GM19239 (cell line): ENCODE data around the gene NXPH2.

ENCODE experiments used
- DNase-seq: peaks from one replicate; pipeline ENCODE4 v3.0.0; 2011; ENCODE audit warnings: low spot score; ENCODE audit not compliant: insufficient read length
- FAIRE-seq: peaks from 2 replicates; lab custom pipeline; 2011; peaks lifted over from hg19 to GRCh38; lab: Jason Lieb, UNC

The NXPH2 gene

DNA sequence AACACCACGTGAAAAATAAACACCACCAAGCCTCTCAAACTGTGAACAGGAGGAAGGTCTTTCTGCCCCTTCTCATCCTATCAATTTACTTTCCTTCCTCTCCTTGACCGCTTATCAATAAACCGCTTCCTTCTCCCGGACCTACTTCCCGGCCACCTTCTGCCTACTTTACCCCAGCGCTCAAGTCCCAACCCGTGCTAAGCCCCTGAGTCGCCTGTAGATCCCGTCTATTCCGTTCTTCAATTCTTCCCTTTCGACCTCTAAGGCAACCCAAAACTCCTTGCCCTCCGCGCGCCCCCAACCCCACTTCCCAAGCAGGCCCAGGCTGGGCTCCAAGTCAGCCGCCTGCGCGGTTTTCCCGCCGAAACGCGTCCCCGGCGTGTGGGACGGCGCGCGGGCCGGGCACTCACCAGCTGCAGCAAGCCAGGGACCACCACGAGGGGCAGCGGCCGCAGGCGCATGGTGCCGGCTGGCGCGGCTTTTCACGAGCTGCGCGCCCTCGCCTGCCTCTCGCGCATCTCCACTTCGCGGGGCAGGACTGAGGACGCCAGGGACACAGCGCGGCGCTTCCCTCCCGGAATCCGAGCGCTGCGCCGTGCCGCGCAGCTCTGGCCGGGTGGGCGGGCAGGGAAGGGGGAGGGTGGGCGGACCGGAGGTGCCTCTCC is at the start of gene NXPH2:
Gene NXPH2, minus strand, starts transcription at position 610 of the 665 bp plus-strand sequence. Its CDS starts 149 bp downstream, at position 461.
- no peak for FAIRE-seq
- no peak for DNase-seq

DNA sequence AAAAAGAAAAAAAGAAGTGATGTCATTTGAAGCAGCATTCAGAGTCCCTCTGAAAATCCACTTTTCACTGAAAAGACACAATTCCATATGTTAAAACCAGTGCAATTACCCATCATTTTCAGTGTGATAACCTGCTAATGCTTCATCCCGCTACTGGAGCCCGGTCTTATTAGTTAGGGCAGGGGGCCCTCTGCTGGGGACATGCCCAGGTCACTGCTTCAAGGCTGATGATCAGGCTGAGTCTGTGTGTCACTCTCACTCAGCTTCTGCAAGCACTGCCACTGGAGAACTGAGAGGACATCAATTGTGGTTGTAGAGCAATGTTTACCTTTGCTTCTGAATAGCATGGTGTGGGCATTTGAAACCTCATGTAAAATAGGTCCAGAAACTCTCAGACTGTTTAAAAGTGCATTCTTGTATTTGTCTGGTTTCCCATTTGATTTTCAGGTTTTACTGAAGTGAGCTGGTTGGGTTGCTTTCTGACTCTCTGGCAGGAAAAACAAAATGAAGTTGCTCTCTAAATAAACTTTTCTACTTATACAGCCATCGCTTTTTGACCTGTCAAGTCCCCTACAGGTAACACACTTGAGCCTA is 49.2 kb upstream of the NXPH2 start:
- no peak for DNase-seq

DNA sequence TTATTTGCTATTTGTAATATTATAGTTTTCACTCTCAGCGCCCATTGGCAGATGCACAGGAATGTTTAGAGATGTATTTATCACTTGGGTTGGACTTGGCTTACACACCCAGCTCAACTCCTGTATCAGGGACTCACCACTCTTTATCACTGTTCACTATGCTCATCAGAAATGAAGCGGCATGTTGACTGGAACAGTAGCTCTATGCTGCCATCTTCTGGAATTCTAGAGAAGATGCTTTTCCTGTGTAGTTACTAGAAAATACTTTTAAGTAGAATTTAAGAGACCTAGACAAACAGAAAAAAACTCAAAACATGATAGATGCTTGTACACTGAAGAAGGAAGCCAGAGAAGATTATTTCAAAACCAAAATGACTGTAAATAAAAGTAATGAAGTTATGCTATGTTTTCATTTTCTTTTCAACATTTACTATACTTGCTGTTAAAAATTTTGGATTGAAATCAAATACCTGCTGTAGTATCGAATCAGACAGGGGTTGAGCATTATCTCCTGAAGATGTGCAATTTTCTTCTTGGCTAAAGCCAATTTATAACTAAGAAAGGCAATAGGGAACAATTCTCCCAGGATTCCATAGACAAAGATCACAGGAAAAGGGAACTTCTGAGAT is 47.4 kb upstream of the NXPH2 start:
- FAIRE-seq = peak; percentile 66
- DNase-seq = peak; percentile 9

More for the DNA sequence above, 49.2 kb upstream of the NXPH2 start:
- FAIRE-seq = peak; percentile 40

DNA sequence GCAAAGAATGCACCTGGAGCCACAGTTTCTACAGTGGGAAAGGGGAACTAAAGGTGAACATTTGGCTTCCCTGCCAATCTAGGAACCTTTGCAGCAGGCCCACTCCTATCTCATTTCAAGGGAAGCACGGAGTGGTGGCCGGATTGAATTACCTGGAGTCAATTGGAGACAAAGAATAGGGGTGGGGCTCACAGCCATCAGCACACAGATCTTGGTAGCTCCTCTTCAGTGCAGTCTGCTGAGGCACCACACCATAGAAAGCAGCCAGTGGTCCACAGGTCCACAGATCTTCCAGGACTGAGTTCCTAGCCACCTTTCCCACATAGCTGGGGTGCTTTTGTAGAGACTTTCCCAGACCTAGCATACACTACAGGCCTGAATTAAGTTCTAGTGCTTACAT is 43.5 kb upstream of the NXPH2 start:
- FAIRE-seq (no peak), DNase-seq (no peak)

DNA sequence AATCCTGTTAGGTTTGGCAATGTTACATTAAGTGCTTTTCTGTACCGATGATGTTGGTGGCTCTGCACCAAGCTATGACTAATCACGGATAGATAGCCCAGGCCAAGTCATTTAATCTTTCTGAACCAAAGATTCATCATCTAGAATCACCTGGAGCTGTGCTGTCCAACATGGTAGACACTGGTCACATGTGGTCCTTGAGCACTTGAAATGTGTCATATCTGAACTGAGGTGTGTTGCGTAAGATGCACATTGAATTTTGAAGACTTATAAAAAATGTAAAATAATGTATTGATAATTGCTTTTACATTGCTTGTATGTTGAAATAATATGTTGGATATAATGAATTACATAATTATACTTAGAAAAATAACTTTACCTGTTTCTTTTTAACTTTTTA is 39.8 kb upstream of the NXPH2 start:
- no peak for DNase-seq
- no peak for FAIRE-seq

DNA sequence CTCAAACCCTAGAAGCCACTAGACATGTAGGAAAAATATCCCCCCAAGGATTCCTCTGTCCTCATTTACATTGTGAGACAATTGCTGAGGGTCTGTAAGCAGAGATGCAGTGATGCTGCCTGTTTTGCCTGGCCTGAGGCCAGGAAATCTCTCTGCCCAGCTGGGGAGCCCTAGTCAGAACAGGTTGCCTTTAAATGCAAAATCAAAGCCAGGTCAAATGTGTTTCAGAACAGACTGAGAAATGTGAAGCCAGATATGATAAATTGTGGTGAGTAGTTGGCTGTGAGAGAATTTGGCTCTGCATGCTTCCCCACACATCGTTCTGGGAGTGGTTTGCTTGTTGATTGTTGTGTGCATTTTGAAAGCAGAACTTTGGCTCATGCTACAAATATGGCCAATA is 38.4 kb upstream of the NXPH2 start:
- DNase-seq (no peak), FAIRE-seq (no peak)

DNA sequence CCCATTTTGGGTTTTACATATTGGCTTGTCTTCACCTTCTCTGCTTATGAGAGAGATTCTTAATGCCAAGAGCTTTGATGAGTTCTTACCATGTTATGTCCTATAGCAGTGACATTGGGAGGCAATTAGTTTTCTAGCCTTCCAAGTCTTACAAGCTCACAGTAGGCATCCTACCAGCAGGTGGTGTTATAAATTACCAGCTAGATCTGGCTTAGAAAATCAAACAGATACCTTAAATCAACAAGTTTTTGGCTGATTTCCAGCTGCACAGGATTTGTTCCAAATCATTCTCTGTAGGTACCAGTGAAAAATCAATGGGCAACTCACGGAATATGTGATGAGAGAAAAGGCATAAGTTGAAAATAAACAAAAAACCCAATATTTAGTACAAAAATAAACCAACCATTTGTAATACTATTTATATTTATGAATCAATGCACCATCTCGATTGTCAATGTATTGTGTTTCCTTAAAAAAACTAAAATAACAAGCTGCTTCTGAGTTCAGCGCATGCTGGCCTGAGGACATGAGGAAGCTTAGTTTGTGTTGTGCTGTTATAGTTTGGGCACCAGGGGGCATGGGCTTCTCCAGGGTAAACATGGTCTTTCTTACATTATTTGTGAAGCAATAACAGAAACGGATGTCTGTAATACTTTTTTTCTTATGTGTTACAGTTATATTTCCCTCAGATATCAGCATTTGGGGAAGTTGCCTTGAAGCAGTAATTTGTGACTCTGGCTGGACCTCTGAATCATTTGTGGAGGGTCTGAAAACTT is 34.1 kb upstream of the NXPH2 start:
- no peak for FAIRE-seq

DNA sequence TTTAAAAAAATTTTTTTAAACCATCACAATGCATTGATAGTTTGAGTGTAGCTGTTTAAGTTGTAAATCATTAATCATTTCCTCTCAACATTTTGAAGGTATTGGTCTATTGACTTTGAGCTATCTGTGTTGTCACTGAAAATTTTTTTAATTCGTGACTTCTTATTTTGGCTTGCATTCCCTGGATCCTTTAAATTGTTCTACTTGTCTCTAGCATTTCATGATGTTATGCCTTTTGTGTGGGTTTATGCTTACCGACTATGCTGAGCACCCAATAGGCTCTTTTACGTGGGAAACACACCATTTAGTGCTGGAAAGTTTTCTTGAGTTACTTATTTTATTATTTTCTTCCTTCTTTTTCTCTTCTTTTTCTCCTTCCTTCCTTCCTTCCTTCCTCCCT is 31.2 kb upstream of the NXPH2 start:
- DNase-seq = no peak
- FAIRE-seq = no peak

More for the DNA sequence above, 34.1 kb upstream of the NXPH2 start:
- DNase-seq = no peak

DNA sequence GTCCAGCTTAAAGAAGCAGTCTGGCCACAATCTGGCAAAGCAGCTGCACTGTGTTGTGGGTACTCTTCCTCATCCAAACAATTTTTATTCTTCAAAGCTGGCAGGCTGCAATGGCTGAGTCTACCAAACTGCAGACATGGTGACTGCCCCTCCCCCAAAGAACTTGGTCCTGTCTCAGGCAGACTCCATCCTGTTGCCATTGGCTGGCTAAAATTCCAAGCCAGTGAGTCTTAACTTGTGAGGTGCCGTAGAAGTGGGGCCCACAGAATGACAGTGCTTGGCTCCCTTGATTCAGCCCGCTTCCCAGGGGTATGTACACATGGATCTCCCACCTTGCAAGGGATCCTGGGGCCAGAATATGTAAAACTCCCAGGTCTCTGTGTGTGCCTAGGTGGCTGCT is 14.5 kb upstream of the NXPH2 start:
- DNase-seq (no peak), FAIRE-seq (no peak)

DNA sequence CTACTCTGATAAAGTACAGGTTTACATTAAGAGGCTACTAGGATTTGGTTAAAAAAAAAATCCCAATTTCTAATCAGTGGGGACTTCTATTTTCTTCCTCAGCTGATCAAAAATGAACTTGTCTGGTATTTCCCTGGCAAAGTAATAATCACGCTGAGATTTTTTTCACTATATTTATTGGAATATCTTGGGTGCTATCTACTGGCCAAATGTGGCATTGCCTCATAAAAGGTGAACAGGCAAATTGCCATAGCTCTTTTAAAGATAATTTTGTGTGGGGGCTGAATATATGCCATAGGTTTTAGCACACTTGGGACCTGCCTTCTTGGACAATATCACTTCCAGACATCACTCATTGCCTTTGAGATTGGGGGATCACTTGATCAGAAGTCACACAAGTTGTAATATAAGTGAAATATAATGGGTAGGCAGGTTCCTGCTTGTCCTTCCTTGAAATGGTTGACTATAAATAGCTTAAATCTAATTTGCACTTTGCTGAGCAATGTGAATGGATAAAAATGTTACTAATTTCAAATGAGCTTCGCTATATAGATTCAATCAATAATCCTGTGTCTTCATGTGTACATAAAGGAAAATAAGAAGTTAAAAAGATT is 7.0 kb upstream of the NXPH2 start:
- FAIRE-seq (peak; percentile 71), DNase-seq (no peak)

DNA sequence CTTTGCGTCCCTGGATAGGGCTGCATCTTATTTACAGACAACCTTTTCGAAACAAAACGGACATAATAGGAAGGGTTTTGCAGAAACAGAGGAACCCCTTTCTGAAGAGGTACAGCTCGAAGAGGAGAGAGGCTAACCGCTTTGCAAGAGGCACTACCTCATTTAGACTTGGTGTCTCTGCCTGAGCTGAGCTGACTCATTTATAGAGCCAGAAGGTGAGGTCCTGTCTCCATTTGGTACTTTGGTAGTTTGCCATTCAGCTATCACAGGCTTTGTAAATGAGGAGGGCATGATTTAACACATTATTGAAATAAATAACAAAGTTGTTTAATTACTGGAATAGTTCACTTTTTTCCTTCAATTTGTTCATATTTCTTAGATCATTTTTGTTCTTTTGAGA is 2.2 kb upstream of the NXPH2 start:
- FAIRE-seq = no peak
- no peak for DNase-seq

DNA sequence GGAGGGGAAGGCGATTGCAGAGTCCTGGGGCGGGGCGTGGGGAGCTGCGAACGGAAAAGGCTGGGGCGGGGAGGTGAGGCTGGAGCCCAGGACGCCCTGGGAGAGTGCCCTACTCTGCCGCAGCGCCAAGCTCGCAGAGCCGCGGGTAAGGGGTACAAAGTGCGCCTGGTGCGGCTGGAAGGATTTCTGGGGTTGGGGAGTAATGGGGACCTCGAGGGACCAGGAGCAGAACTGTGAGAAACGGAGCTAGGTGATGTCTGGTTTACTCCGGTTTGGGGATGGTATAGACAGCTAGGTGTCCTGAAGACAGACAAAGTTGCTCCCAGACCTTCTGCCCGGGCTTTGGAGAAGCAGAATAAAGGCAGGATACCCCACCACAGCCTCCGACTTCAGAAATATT is 718 bp upstream of the NXPH2 start:
- no peak for FAIRE-seq
- no peak for DNase-seq

DNA sequence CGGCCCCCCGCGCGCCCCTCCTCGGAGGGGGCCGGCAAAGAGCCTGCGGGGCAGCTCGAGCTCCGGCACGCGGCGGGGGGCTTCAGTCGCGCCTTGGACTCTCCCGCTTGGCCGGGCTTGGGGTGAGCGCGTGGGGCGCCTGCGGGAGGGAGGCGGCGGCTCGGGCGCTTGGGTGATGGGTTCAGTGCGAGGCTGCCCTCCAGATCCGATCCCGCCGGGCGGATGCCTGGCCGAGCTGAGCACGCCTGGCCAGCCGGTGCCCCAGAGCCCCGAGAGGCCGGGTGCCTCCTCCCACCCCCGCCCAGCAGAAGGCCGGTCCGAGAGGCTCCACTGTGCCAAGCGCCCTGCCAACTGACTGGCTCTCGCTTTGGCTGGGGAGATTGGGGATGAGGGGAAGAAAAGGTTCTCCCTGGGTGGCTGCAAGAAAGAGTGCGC is 273 bp upstream of the NXPH2 start:
- no peak for FAIRE-seq
- no peak for DNase-seq

DNA sequence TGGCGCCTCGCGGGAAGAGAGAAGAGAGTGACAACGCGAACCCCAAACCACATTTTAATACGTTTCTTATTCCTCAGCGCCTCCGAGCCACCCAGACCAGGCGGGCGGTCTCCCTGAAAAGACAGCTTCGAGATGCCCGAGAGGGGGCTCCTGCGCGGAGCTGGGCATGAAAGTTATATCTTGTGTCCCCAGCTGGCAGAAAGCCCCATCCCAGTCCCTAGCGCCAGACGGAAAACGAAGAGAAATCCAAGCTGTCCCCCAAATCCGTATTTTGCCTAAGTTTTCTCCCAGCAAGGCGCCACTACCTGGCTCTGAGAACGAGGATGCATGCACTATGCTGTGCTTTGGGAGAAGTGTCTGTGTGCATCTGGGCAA is 797 bp downstream of the NXPH2 start:
- FAIRE-seq = no peak
- DNase-seq = no peak

DNA sequence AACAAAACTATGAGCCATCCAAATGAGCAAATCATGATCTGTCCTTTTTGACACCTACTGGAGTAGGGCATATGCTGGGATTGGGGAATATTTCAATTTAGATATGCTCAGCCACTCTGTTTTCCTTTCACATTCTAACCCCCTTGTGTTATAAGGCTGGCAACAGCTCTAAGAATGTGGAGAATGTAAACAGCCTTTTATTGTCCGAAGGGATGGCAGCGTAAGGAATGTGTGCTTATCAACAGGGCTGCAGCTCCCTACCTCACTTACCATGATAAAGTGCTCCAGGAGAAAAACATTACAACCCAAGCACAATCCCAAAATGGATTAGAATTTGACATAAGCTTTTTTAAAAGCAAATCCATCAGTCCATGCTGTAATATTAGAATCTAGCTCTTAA is 2.2 kb downstream of the NXPH2 start:
- no peak for FAIRE-seq
- DNase-seq = no peak

DNA sequence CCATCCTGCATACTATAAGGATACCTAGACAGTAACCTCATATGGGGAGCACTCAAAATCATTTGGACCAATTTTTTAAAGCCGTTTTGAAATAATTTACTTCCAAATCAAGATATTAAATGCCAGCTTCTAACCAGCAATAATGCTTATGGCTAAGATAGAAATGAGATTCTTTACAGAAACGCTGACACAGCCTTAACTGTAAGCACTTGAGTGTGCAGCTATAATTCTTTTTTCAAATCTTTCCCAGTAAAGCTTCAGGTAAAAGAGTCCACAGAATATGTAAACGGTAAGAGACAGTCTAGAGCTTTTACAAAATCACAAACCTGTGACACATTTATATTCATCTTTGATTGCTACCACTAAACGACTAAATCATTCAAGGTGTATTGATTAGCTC is 4.5 kb downstream of the NXPH2 start:
- FAIRE-seq (no peak), DNase-seq (no peak)

DNA sequence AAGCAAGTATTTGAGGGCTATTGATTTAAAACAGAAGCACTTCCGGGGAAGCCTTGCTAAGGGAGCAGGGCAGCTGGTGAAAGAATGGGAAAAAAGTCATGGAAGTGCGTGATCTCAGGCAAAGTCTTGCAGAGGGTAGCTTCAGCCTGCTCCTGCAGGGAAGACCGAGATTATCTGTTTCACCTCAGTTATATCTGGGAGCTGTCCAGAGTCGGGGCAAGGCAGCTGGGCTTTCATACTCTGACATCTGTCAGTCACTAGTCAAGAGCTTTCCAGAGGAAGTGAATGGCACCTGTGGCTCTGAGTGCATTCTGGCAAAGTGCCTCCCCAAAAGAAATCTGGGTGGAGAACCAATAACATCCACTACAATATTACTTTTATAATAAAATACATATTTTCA is 8.7 kb downstream of the NXPH2 start:
- no peak for DNase-seq
- FAIRE-seq = no peak

DNA sequence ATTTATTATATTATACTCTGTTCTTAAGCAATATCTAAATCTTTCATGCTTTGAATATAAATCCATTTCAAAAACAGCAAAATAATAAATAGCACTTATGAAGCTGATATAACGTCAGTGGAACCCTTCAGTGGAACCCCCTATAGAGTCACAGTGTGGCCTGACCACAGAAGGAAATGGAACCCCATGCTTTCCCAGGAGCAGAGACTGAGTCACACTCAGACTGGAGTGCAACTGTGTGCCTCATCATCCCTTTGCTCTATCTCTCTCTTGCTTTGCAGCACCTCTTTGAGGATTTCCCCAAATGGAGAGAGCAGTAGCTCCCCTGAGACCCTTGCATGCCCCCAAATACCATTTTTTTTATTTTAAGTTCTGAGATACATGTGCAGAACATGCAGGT is 13.1 kb downstream of the NXPH2 start:
- no peak for FAIRE-seq
- no peak for DNase-seq

DNA sequence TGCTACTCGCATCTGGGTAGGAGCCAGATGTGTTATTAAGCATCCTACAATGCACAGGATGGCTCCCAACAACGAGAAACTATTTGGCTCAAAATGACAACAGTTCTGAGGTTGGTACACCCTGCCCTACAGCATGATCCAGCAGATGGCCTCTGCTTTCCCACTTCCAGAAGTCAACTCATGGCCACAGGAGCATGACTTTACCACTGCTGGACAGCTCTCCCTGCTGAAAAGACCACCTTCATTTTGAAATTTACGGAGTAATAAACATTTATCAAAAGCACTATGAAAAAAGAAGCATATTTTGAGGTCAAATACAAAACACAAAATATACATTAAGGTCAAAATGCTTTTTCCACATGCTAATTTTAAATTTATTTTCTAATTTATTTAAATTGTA is 13.7 kb downstream of the NXPH2 start:
- DNase-seq (no peak), FAIRE-seq (no peak)

DNA sequence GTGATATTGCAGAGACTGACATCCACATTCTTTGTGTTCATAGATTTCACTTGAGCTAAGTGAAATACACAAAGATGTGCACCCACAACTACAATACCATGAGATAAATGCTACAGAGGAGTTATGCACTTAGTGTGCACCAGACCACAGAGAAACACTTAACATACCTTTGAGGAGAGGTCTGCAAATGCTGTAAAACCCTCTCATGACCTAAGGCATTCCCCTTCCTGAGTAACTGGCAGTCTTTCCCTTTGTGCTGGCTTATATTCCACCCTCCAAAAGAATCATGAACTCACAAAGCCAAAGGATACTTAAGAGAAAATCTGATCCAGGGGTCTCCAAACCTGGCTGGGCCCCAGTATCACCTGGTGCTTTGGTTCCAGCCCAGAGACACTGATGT is 16.2 kb downstream of the NXPH2 start:
- FAIRE-seq = no peak
- DNase-seq = no peak

DNA sequence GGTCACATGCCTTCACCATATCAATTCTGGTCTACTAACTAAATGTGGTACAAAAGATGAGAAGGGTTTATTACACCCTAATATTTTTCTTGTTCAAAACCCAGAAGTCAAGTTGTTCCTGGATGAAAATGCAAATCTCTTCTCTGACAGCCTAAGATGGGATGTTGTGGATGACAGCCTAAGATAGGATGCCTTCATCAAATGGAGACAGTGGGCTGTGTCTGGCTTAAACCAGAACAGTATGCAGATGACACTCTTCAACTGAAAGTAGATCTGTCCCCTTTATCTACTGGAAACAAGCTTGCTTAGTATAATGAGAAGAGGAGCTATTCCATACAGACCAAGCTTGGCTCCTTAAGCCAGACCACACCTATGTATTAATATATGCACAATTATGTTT is 17.7 kb downstream of the NXPH2 start:
- no peak for DNase-seq
- no peak for FAIRE-seq
